ENCODE data around the gene SPRR2D. TPM values are rescaled to one million over a fixed set of nuclear protein-coding genes. Genes with fewer than 3 reads are reported as not detected.

SPRR2D gene
- not detected in 2 replicates for total RNA-seq (2012; rRNA removed)
- not detected in 2 replicates for polyA plus RNA-seq (2012; rRNA removed)
- polyA plus RNA-seq (2012; cell fraction: cytosol; rRNA removed) = not detected in 2 replicates
- not detected in 2 replicates for polyA plus RNA-seq (2012; cell fraction: nucleus; rRNA removed; ENCODE audit: low replicate concordance)
- not detected for Bru-seq, nascent RNA
- BruChase-seq, experiment 1, labeled RNA remaining after a 6-hour chase = not detected
- BruChase-seq, experiment 2, labeled RNA remaining after a 2-hour chase = not detected
- long read RNA-seq = 0 reads

DNA sequence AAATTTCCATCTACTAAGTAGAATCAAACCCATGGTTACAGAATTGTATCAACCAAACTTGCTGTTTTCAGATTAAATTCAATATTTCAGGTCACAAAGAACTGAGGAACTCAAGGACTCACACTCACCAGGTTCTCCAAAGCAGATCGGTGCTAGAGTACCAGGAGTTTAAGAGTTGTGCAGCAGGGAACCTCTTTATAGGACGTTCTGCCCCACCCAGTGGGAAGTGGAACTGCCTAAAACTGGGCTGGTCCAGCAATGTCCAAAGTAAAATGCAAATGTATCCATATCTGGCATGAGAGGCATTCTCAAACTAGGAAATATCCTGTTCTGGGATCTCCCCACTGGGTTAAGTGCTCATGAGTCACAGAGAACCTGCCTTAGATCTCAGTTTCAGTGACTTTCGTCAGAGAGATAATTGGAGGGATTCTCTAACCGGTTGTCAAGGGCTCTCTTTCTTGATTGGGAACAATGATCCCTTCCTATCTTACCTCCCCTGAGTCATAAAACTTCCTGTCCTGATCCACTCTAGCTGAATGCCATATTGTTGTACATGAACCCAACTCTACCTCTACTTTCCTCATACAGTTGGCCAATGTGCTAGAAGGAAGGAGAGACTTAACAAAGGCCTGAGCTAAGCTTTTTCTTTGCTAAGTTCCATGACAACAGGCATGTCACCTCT, at the start of gene SPRR2D:
SPRR2D (minus strand) TSS at position 171 of the 682 bp plus-strand sequence. CDS start 774 bp downstream, outside the sequence.
- WGBS, 2 experiments (ENCODE audit: extremely low coverage in 2 of 2, insufficient read length in 1 of 2) = 0% methylated on average over 1 of the region's 4 CpGs; no CpG with 5 or more reads in 1 of the 2 experiments
- intact Hi-C loops (cut with micrococcal nuclease) (no loop called here), in situ Hi-C loops (cut with MboI; ENCODE audit: low sequenced_read_pairs) (no loop called here), dilution Hi-C loops (cut with HindIII; ENCODE audit: low sequenced_read_pairs, unreplicated experiment) (no loop called here)
- Histone ChIP-seq H3K4me2 (ENCODE audit: low read depth, low read length) (no peak within 1 kb of the TSS), H3K18ac (ENCODE audit: low read depth, low read length) (no peak within 1 kb of the TSS), H3K27ac (ENCODE audit: insufficient read depth, low read length) (no peak within 1 kb of the TSS), H3K9ac (ENCODE audit: low read depth, low read length) (no peak within 1 kb of the TSS), H3K4ac (ENCODE audit: low read depth, low read length) (no peak within 1 kb of the TSS), H2BK15ac (ENCODE audit: low read depth, low read length) (no peak within 1 kb of the TSS), H2BK20ac (ENCODE audit: low read depth, low read length) (no peak within 1 kb of the TSS), H3K9me1 (ENCODE audit: insufficient read depth, low read length) (no peaks in the 10 kb centered on the region), H2AK5ac (ENCODE audit: low read depth, low read length) (no peak within 1 kb of the TSS), H3K79me1 (ENCODE audit: low read depth in 1 of 2, low read length in 2 of 2) (no peaks in the 10 kb centered on the region), H2BK5ac (ENCODE audit: low read depth, low read length, poor library complexity, severe bottlenecking) (no peak within 1 kb of the TSS), H3K4me3 (ENCODE audit: insufficient read depth, low read depth, low read length) (no peak within 1 kb of the TSS), H3K56ac (ENCODE audit: extremely low read depth, insufficient read depth, low read length) (no peak within 1 kb of the TSS), H3K23ac (ENCODE audit: low read depth, low read length) (no peak within 1 kb of the TSS), H4K5ac (ENCODE audit: low read depth, low read length) (no peak within 1 kb of the TSS), H3K9me3 (ENCODE audit: control insufficient read depth, insufficient read depth, low read length) (no peaks in the 10 kb centered on the region), H3K27me3 (ENCODE audit: control insufficient read depth, insufficient read depth, low read length) (no peaks in the 10 kb centered on the region), H2BK120ac (ENCODE audit: low read depth, low read length) (no peak within 1 kb of the TSS), H2AK9ac (replicated peaks; ENCODE audit: low read depth, low read length, poor library complexity) (no peak within 1 kb of the TSS), H3K36me3 (ENCODE audit: control insufficient read depth, insufficient read depth, low read length) (no peaks in the 10 kb centered on the region), H3K14ac (replicated peaks; ENCODE audit: low read depth, low read length) (no peak within 1 kb of the TSS), H4K20me1 (ENCODE audit: insufficient read depth, low read length) (no peaks in the 10 kb centered on the region), H3K4me1 (ENCODE audit: control insufficient read depth, insufficient read depth, low read length) (no peaks in the 10 kb centered on the region), H2AFZ (replicated peaks; ENCODE audit: low read length, poor library complexity) (no peak within 1 kb of the TSS), H4K8ac (ENCODE audit: low read depth in 2 of 2, low read length in 2 of 2) (no peak within 1 kb of the TSS), H4K91ac (ENCODE audit: insufficient read depth, low read depth, low read length) (no peak within 1 kb of the TSS)
- ATAC-seq (ENCODE audit: low read depth) (no peak), DNase-seq (no peak)
- no peak for TF ChIP-seq MAZ (IDR thresholded peaks at IDR 0.05; ENCODE audit: borderline replicate concordance, low read depth, low read length)
- no peak for TF ChIP-seq RFX5 (IDR thresholded peaks at IDR 0.05; ENCODE audit: low read depth, low read length)
- TF ChIP-seq, protein P1, sequence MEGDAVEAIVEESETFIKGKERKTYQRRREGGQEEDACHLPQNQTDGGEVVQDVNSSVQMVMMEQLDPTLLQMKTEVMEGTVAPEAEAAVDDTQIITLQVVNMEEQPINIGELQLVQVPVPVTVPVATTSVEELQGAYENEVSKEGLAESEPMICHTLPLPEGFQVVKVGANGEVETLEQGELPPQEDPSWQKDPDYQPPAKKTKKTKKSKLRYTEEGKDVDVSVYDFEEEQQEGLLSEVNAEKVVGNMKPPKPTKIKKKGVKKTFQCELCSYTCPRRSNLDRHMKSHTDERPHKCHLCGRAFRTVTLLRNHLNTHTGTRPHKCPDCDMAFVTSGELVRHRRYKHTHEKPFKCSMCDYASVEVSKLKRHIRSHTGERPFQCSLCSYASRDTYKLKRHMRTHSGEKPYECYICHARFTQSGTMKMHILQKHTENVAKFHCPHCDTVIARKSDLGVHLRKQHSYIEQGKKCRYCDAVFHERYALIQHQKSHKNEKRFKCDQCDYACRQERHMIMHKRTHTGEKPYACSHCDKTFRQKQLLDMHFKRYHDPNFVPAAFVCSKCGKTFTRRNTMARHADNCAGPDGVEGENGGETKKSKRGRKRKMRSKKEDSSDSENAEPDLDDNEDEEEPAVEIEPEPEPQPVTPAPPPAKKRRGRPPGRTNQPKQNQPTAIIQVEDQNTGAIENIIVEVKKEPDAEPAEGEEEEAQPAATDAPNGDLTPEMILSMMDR (conservative IDR thresholded peaks at IDR 0.05; ENCODE audit: low read depth, low read length) = no peak
- TF ChIP-seq FOS (IDR thresholded peaks at IDR 0.05; ENCODE audit: low read depth, low read length) = no peak
- no peak for TF ChIP-seq NFE2L2 (IDR thresholded peaks at IDR 0.05; ENCODE audit: low read depth, low read length)
- no peak for TF ChIP-seq RCOR1 (IDR thresholded peaks at IDR 0.05; ENCODE audit: insufficient replicate concordance, low read length)
- TF ChIP-seq RAD21 (IDR thresholded peaks at IDR 0.05; ENCODE audit: low read length) = no peak
- TF ChIP-seq, protein P2, sequence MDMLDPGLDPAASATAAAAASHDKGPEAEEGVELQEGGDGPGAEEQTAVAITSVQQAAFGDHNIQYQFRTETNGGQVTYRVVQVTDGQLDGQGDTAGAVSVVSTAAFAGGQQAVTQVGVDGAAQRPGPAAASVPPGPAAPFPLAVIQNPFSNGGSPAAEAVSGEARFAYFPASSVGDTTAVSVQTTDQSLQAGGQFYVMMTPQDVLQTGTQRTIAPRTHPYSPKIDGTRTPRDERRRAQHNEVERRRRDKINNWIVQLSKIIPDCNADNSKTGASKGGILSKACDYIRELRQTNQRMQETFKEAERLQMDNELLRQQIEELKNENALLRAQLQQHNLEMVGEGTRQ (IDR thresholded peaks at IDR 0.05; ENCODE audit: low read depth, low read length) = no peak
- BruUV-seq (replicated peaks) = no TSS peak
- CTCF ChIA-PET = no interaction called here
- POLR2A ChIA-PET (ENCODE audit: unreplicated experiment) = no interaction called here

Measured in IMR-90 (cell line).